ENCODE measurements around the gene C6orf89.

GRCh38 chr6:36961441-36962435, 76.0 kb downstream of the C6orf89 start:
- TF ChIP-seq CTCF (conservative IDR thresholded peaks at IDR 0.05 in 1 of 2, IDR thresholded peaks at IDR 0.05 in 1 of 2; ENCODE audit: low read depth in 1 of 2, low read length in 2 of 2) (no peak), EZH2 (IDR thresholded peaks at IDR 0.05; ENCODE audit: low read length, missing control alignments) (no peak)

All from fibroblast of lung (primary cell).